Mammary epithelial cell (primary cell): ENCODE measurements around the gene NAALADL1.

ENCODE experiments used
- EZH2 ChIP-seq: IDR thresholded peaks from 2 replicates; pipeline ENCODE4 v1.6.1; 2012; ENCODE audit warnings: low read length, inconsistent platforms, borderline replicate concordance
- TF ChIP-seq, protein P1 (sequence below), 2 donors: IDR thresholded peaks in 1 of 2; conservative IDR thresholded peaks in 1 of 2; 2 replicates each; pipeline ENCODE4 v1.5.1; 2011 to 2012; ENCODE audit warnings: inconsistent platforms in 2 of 2, low read length in 2 of 2, mild to moderate bottlenecking in 2 of 2, control low read depth in 1 of 2, low read depth in 1 of 2; ENCODE audit not compliant: insufficient read depth in 1 of 2; ENCODE audit errors: extremely low read depth in 1 of 2

DNA sequence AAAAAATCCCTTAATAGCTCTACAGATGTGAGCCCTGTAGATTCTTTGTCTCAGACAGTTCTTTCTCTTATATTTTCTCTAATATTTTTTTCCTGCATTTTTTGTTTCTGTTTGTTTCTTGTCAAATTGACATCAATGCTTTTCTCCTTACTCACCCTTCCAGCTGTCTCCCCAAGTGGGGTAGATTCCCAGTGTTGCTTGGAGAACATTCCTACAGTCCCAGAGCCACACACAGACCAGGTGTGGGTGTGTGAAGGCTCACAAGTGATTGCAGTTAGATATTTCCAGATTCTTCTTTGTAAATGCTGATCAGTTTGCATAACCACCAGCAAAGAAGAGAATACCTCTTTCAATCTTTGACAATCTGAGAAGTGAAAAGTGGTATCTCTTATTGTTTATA, 45.1 kb upstream of the NAALADL1 start:
- TF ChIP-seq, protein P1, sequence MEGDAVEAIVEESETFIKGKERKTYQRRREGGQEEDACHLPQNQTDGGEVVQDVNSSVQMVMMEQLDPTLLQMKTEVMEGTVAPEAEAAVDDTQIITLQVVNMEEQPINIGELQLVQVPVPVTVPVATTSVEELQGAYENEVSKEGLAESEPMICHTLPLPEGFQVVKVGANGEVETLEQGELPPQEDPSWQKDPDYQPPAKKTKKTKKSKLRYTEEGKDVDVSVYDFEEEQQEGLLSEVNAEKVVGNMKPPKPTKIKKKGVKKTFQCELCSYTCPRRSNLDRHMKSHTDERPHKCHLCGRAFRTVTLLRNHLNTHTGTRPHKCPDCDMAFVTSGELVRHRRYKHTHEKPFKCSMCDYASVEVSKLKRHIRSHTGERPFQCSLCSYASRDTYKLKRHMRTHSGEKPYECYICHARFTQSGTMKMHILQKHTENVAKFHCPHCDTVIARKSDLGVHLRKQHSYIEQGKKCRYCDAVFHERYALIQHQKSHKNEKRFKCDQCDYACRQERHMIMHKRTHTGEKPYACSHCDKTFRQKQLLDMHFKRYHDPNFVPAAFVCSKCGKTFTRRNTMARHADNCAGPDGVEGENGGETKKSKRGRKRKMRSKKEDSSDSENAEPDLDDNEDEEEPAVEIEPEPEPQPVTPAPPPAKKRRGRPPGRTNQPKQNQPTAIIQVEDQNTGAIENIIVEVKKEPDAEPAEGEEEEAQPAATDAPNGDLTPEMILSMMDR (conservative IDR thresholded peaks at IDR 0.05 in 1 of 2, IDR thresholded peaks at IDR 0.05 in 1 of 2; ENCODE audit: extremely low read depth in 1 of 2, insufficient read depth in 1 of 2, low read depth in 1 of 2, low read length in 2 of 2) = no peak
- TF ChIP-seq EZH2 = no peak
